ENCODE results near the gene SULT2B1. TPM values are rescaled to one million over a fixed set of nuclear protein-coding genes. Genes with fewer than 3 reads are reported as not detected.
"Not testable (repeated sequence)": the region's sequence is repeated elsewhere in the genome, so short reads cannot be mapped to it uniquely, and the experiment has no call there.

Gene SULT2B1
- total RNA-seq, 2 experiments from 2014 or later = not detected

DNA sequence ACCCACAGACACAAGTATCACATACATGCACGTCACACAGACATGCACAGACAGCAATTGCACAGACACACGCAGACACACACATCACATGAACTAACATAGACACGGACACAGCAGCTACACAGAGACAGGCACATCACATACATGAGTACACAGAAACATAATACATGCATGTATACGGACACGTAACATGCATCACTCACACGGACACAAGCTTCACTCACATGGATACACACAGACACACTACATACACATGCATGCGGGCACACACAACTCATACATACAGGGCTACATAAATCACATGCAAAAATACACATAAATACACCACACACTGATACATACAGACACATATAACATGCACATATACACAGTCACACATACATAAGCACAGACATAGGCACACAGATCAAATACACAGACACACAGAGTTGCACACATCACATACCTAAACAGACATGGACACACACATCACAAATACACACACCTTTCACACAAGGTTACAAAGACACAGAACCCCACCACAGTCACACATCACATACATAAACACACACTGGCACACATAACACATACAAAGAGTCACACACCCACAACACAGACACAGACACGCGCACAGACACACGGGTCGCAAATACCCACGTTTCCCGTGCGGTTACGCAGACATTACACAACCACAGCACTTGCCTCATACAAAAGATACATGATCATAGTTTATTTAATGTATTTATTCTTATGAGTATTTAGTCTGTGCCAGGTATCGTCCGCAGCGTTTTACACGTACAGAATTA, 39.3 kb upstream of the SULT2B1 start:
- ChIA-PET POLR2A (interaction anchor here (0.5 kb wide), 1 partner anchor 1164 kb away, joined by 3 read pairs; the partner anchor contains the start of gene DHX34), CTCF (interaction anchor here (3.5 kb wide), 1 partner anchor 71 kb away, joined by 18 read pairs; no protein-coding TSS in a partner anchor)
- DNase-seq (no peak), ATAC-seq (no peak)
- H3K36me3 Mint-ChIP-seq (ENCODE audit: low read depth) = no peaks in the 10 kb centered on the region
- peaks cover 18% of the 10 kb centered on the region for H3K4me1 Mint-ChIP-seq (ENCODE audit: low read depth)
- H3K4me3 Mint-ChIP-seq = no peak overlapping the region
- H3K27me3 Mint-ChIP-seq (ENCODE audit: low read depth) = no peaks in the 10 kb centered on the region
- H3K27ac Mint-ChIP-seq = no peak overlapping the region
- H3K9me3 Mint-ChIP-seq (ENCODE audit: insufficient read depth) = no peaks in the 10 kb centered on the region

GRCh38 chr19:48513289-48514122, 38.5 kb upstream of the SULT2B1 start:
- CTCF ChIA-PET = interaction anchor here (1.4 to 3.5 kb wide), 4 partner anchors 8 to 95 kb away, joined by 3 to 18 read pairs (median 6); no protein-coding TSS in a partner anchor
- H3K36me3 Mint-ChIP-seq (ENCODE audit: low read depth) = no peaks in the 10 kb centered on the region
- peaks cover 18% of the 10 kb centered on the region for H3K4me1 Mint-ChIP-seq (ENCODE audit: low read depth)
- no peak overlapping the region for H3K27ac Mint-ChIP-seq
- peak; percentile 86 for DNase-seq
- H3K9me3 Mint-ChIP-seq (ENCODE audit: insufficient read depth) = no peaks in the 10 kb centered on the region
- peak; percentile 78 for ATAC-seq
- H3K27me3 Mint-ChIP-seq (ENCODE audit: low read depth) = no peaks in the 10 kb centered on the region
- POLR2A ChIA-PET = interaction anchor here (0.5 kb wide), 1 partner anchor 1164 kb away, joined by 3 read pairs; the partner anchor contains the start of gene DHX34
- H3K4me3 Mint-ChIP-seq = no peak overlapping the region

GRCh38 chr19:48514123-48514458, 37.9 kb upstream of the SULT2B1 start:
- CTCF ChIA-PET = interaction anchor here (1.4 to 3.5 kb wide), 4 partner anchors 9 to 95 kb away, joined by 3 to 18 read pairs (median 6); no protein-coding TSS in a partner anchor

DNA sequence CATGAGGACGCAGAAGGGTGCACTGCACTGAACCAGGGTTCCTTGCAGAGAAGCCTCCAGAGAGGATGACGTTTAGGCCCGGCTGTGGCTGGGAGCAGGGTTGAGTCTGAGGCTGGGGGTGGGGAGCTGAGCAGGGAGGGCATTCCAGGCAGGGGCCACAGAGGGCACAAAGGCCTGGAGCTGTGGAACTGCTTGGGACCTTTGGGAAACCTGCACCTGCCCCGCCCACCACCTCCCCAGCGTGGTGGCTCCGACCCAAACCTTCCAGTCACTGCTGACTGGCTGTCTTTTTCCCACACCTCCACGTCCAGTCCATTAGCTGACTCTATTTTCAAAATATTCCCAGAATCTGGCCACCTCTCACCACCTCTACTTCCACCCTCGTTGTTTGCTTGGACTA, 35.4 kb upstream of the SULT2B1 start:
- ChIA-PET CTCF (interaction anchor here (1.1 to 1.7 kb wide), 2 partner anchors 27 to 93 kb away, joined by 3 to 5 read pairs; no protein-coding TSS in a partner anchor), POLR2A (no interaction called here)
- H3K36me3 Mint-ChIP-seq (ENCODE audit: low read depth) = no peaks in the 10 kb centered on the region
- DNase-seq (no peak), ATAC-seq (no peak)
- H3K9me3 Mint-ChIP-seq (ENCODE audit: insufficient read depth) = no peaks in the 10 kb centered on the region
- H3K27ac Mint-ChIP-seq = no peak overlapping the region
- no peak overlapping the region for H3K4me3 Mint-ChIP-seq
- H3K4me1 Mint-ChIP-seq (ENCODE audit: low read depth) = peaks cover 8% of the 10 kb centered on the region
- no peaks in the 10 kb centered on the region for H3K27me3 Mint-ChIP-seq (ENCODE audit: low read depth)

More at GRCh38 chr19:48514123-48514458, 37.9 kb upstream of the SULT2B1 start:
- Mint-ChIP-seq H3K36me3 (ENCODE audit: low read depth) (no peaks in the 10 kb centered on the region), H3K9me3 (ENCODE audit: insufficient read depth) (no peaks in the 10 kb centered on the region), H3K27me3 (ENCODE audit: low read depth) (no peaks in the 10 kb centered on the region), H3K4me3 (no peak overlapping the region), H3K27ac (no peak overlapping the region), H3K4me1 (ENCODE audit: low read depth) (peaks cover 18% of the 10 kb centered on the region)
- ATAC-seq (no peak), DNase-seq (no peak)
- POLR2A ChIA-PET = no interaction called here

- no peak for ATAC-seq
- Mint-ChIP-seq H3K9me3 (ENCODE audit: insufficient read depth) (no peaks in the 10 kb centered on the region), H3K27ac (no peak overlapping the region), H3K27me3 (ENCODE audit: low read depth) (no peaks in the 10 kb centered on the region), H3K36me3 (ENCODE audit: low read depth) (no peaks in the 10 kb centered on the region), H3K4me1 (ENCODE audit: low read depth) (peaks cover 8% of the 10 kb centered on the region), H3K4me3 (no peak overlapping the region)
- ChIA-PET CTCF (interaction anchor here (1.4 kb wide), 1 partner anchor 66 kb away, joined by 4 read pairs; no protein-coding TSS in a partner anchor), POLR2A (no interaction called here)
- DNase-seq = no peak
Observed at GRCh38 chr19:48518207-48518606, 33.8 kb upstream of the SULT2B1 start.

- DNase-seq; H3K27ac Mint-ChIP-seq; POLR2A ChIA-PET; H3K27me3 Mint-ChIP-seq (ENCODE audit: low read depth); H3K4me3 Mint-ChIP-seq; H3K36me3 Mint-ChIP-seq (ENCODE audit: low read depth); H3K9me3 Mint-ChIP-seq (ENCODE audit: insufficient read depth); H3K4me1 Mint-ChIP-seq (ENCODE audit: low read depth); ATAC-seq: not testable (repeated sequence)
- CTCF ChIA-PET = interaction anchor here (0.9 to 1.2 kb wide), 2 partner anchors 13 to 69 kb away, joined by 3 to 4 read pairs; no protein-coding TSS in a partner anchor
Observed at GRCh38 chr19:48519426-48519825, 32.5 kb upstream of the SULT2B1 start.

- Mint-ChIP-seq H3K36me3 (ENCODE audit: low read depth) (no peaks in the 10 kb centered on the region), H3K9me3 (ENCODE audit: insufficient read depth) (peaks cover 9% of the 10 kb centered on the region), H3K4me3 (no peak overlapping the region), H3K27ac (no peak overlapping the region), H3K27me3 (ENCODE audit: low read depth) (peaks cover 2% of the 10 kb centered on the region), H3K4me1 (ENCODE audit: low read depth) (no peaks in the 10 kb centered on the region)
- no peak for DNase-seq
- ATAC-seq = no peak
- POLR2A ChIA-PET = no interaction called here
- CTCF ChIA-PET = interaction anchor here (0.6 to 1.2 kb wide), 3 partner anchors 14 to 68 kb away, joined by 3 to 4 read pairs (median 3); no protein-coding TSS in a partner anchor
Observed at GRCh38 chr19:48520134-48520533, 31.8 kb upstream of the SULT2B1 start.

DNA sequence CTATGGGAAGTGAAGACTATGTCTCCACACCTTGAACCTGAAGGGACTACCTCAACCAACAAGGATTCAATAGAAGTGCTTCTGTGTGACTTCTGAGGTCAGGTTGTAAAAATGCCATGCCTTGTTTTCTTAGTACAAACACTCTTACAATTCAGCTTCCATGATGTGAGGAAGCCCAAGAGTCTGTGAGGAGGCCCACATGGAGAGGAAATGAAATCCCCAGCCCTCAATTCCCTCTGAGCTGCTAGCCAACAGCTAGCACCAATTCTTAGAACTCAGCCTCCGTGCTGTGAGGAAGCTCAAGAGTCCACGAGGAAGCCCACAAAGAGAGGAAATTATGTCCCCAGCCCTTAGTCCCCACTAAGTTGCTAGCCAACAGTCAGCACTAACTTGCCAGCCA, 27.8 kb upstream of the SULT2B1 start:
- Mint-ChIP-seq H3K36me3 (ENCODE audit: low read depth) (no peaks in the 10 kb centered on the region), H3K9me3 (ENCODE audit: insufficient read depth) (peaks cover 27% of the 10 kb centered on the region), H3K4me1 (ENCODE audit: low read depth) (no peaks in the 10 kb centered on the region), H3K27ac (no peak overlapping the region), H3K27me3 (ENCODE audit: low read depth) (peaks cover 2% of the 10 kb centered on the region), H3K4me3 (no peak overlapping the region)
- ChIA-PET CTCF (interaction anchor here (1.2 kb wide), 2 partner anchors 18 to 65 kb away, joined by 3 to 4 read pairs; no protein-coding TSS in a partner anchor), POLR2A (no interaction called here)
- no peak for DNase-seq
- ATAC-seq = no peak

- POLR2A ChIA-PET = no interaction called here
- Mint-ChIP-seq H3K9me3 (ENCODE audit: insufficient read depth) (peaks cover 30% of the 10 kb centered on the region), H3K4me3 (no peak overlapping the region), H3K36me3 (ENCODE audit: low read depth) (no peaks in the 10 kb centered on the region), H3K4me1 (ENCODE audit: low read depth) (no peaks in the 10 kb centered on the region), H3K27me3 (ENCODE audit: low read depth) (peaks cover 2% of the 10 kb centered on the region), H3K27ac (no peak overlapping the region)
- ATAC-seq (no peak), DNase-seq (no peak)
- CTCF ChIA-PET = interaction anchor here (1.2 kb wide), 1 partner anchor 19 kb away, joined by 4 read pairs; no protein-coding TSS in a partner anchor
Observed at GRCh38 chr19:48524732-48525131, 27.2 kb upstream of the SULT2B1 start.

GRCh38 chr19:48529156-48529555, 22.8 kb upstream of the SULT2B1 start:
- H3K4me1 Mint-ChIP-seq (ENCODE audit: low read depth) = no peaks in the 10 kb centered on the region
- no peaks in the 10 kb centered on the region for H3K27me3 Mint-ChIP-seq (ENCODE audit: low read depth)
- H3K9me3 Mint-ChIP-seq (ENCODE audit: insufficient read depth) = peaks cover 28% of the 10 kb centered on the region
- no peak for ATAC-seq
- ChIA-PET POLR2A (no interaction called here), CTCF (interaction anchor here (0.9 to 1.0 kb wide), 2 partner anchors 58 to 59 kb away, joined by 3 read pairs; no protein-coding TSS in a partner anchor)
- H3K36me3 Mint-ChIP-seq (ENCODE audit: low read depth) = no peaks in the 10 kb centered on the region
- no peak for DNase-seq
- no peak overlapping the region for H3K4me3 Mint-ChIP-seq
- no peak overlapping the region for H3K27ac Mint-ChIP-seq

DNA sequence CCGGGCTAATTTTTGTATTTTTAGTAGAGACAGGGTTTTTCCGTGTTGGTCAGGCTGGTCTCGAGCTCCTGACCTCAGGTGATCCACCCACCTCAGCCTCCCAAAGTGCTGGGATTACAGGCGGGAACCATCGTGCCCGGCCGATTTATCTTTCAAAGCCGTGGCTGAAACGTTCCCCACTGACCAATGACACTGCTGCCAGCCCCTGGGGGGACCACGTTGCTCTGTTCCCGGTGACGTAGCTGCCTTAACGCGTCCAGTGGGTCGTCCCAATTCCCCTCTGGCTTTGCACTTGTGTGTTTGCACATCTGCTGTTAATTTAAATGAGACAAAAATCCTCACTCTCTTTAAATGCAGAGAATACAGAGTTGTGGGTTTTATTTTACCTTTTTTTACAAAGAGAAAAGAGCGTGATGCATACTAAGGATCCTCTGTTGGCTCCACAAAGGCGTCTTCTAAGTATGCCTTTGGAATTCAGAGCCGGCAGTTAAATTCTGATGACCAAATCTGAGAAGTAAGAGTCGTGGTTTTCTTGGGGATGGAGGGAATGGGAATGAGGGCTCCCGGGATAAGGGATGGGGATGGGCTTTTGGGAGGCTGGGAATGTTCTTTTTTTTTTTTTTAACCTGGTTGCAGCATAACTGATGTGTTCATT, 21.8 kb upstream of the SULT2B1 start:
- ATAC-seq (no peak), DNase-seq (no peak)
- Mint-ChIP-seq H3K27ac (no peak overlapping the region), H3K27me3 (ENCODE audit: low read depth) (no peaks in the 10 kb centered on the region), H3K4me3 (no peak overlapping the region), H3K4me1 (ENCODE audit: low read depth) (no peaks in the 10 kb centered on the region), H3K36me3 (ENCODE audit: low read depth) (no peaks in the 10 kb centered on the region), H3K9me3 (ENCODE audit: insufficient read depth) (peaks cover 21% of the 10 kb centered on the region)
- ChIA-PET POLR2A (no interaction called here), CTCF (no interaction called here)

All from activated CD8-positive, alpha-beta T cell treated with anti-CD3 and anti-CD28 coated beads, Interleukin-2, amount 10 ng/mL, durations not matched to agents 7 days and 5 days (primary cell).